Heart right ventricle (tissue), 16 donors: Measurements from ENCODE around the gene SBF2. TPM values are rescaled to one million over a fixed set of nuclear protein-coding genes. Genes with fewer than 3 reads are reported as not detected.

Experiments used
- ATAC-seq, 8 donors: fragments of 200-7000 bp; cut with Tn5 transposase; one replicate each; pipeline ENCODE4 v1.9.1; 2020; ENCODE audit warnings: mild to moderate bottlenecking in 8 of 8, moderate library complexity in 8 of 8, moderate number of reproducible peaks in 1 of 8
- DNase-seq, 2 donors: peaks; one replicate each; pipeline ENCODE4 v3.0.0-alpha.2; 2020
- H3K27ac ChIP-seq, 10 donors: fragments of 200-600 bp; sonication (generic) in 2 of 10; one replicate each; pipeline versions ENCODE4 v1.5.0 to v1.8.0; 2020 to 2022; ENCODE audit warnings: mild to moderate bottlenecking in 3 of 10
- H3K27me3 ChIP-seq, 7 donors: fragments of 200-600 bp; one replicate each; pipeline ENCODE4 v1.8.0; 2021 to 2022; ENCODE audit warnings: mild to moderate bottlenecking in 2 of 7
- H3K36me3 ChIP-seq, 9 donors: fragments of 200-600 bp; sonication (generic) in 1 of 9; one replicate each; pipeline versions ENCODE4 v1.5.0 to v1.8.0; 2020 to 2022; ENCODE audit warnings: mild to moderate bottlenecking in 2 of 9
- H3K4me1 ChIP-seq, 9 donors: fragments of 200-600 bp; sonication (generic) in 1 of 9; one replicate each; pipeline versions ENCODE4 v1.5.0 to v1.8.0; 2020 to 2022; ENCODE audit warnings: mild to moderate bottlenecking in 4 of 9
- H3K4me3 ChIP-seq, 10 donors: fragments of 200-600 bp; sonication (generic) in 2 of 10; one replicate each; pipeline versions ENCODE4 v1.5.0 to v1.8.0; 2020 to 2022; ENCODE audit warnings: mild to moderate bottlenecking in 7 of 10, moderate library complexity in 2 of 10
- H3K9me3 ChIP-seq, 11 donors: fragments of 200-600 bp in 10 of 11; sonication (generic) in 2 of 11; one replicate each; pipeline versions ENCODE4 v1.5.0 to v1.8.0; 2013 to 2022; ENCODE audit warnings: mild to moderate bottlenecking in 2 of 11, control low read depth in 1 of 11, moderate library complexity in 1 of 11
- CTCF ChIP-seq, 9 donors: fragments of 200-600 bp; sonication (generic) in 2 of 9; IDR thresholded peaks; one replicate each; pipeline versions ENCODE4 v1.5.0 to v1.8.0; 2021 to 2022; ENCODE audit warnings: antibody characterized with exemption in 9 of 9, mild to moderate bottlenecking in 5 of 9, moderate library complexity in 1 of 9
- WGBS, 2 donors: extraction: QIAGEN DNeasy Blood & Tissue Kit; methylation state at CpG; one replicate each; pipeline ENCODE4 v1.1.7; 2013; ENCODE audit warnings: inconsistent platforms in 1 of 2; 5-methylcytosine and 5-hydroxymethylcytosine counted together
- intact Hi-C, 10 donors: fragments of 100-400 bp; cut with DNase I; formaldehyde crosslinking; loops; one replicate each; pipeline versions ENCODE4 v1.11.1 to v1.14.2; 2022
- polyA plus RNA-seq, 2 donors: library from polyadenylated mRNA; stranded (reverse); fragments of 200-250 nt; gene quantifications; one replicate each; pipeline ENCODE4 v1.2.3, GENCODE V29; 2013
- total RNA-seq, 10 donors: library from RNA; stranded (reverse); fragmentation: NEBNext Ultra II Directional in 3 of 10; extraction: Animal tissue kit (Norgen Biotek cat#: 25700) in 3 of 10; gene quantifications; one replicate each; pipeline versions ENCODE4 v1.2.1 to v1.2.4, GENCODE V29; 2021 to 2023
- donor health status: Arrhythmogenic right ventricular cardiomyopathy.
- donor health status: ischemic (EF 13 %, LVEDD 7.1; RV severe dilation, severe dysfunction).
- donor health status: healthy with polysubstance abuse.
- donor health status: DM: no; HTN: yes; CAD: no.
- donor health status: DM: no; HTN: no; CAD: no.
- donor health status: ischemic (EF 25% LVEDD 6.9; RV normal size, moderate dysfunction).
- donor health status: ischemic (EF 25% LVEDD 5.7; RV mildly dilated, moderate dysfunction).
- donor health status: healthy.
- donor health status: DM: yes; HTN: yes; CAD: no.
- donor health status: Ischemic cardiomyopathy.
- donor health status: ischemic (EF 35%, LVEDD 5.7; RV mildly dilated, moderate dysfunction).
- donor health status: nonischemic (EF 11% LVEDD 7.7; RV severe dilation, severe dysfunction).
- donor health status: DM: yes; HTN: yes; CAD: no.
- donor health status: PGD.
- donor health status: ischemic (EF 29% LVEDD 5.4; RV normal size, mild dysfunction).
- donor health status: nonischemic (EF 23%, LVEDD 6.1; RV moderate dilation, normal function).

SBF2 gene
- total and polyA plus RNA-seq, 12 donors, result 8.9 to 27.1 (median 21.2) TPM

- DNase-seq (no peak), ATAC-seq (no peak)
- intact Hi-C loops, result no loop called here
- Histone ChIP-seq H3K4me1 (peaks cover 0 to 13% (median 10%) of the 10 kb centered on the region in 9 donors), H3K4me3 (no peak overlapping the region), H3K36me3 (peaks cover 0 to 24% (median 4%) of the 10 kb centered on the region in 9 donors), H3K9me3 (peaks cover 0 to 4% (median 0%) of the 10 kb centered on the region in 11 donors), H3K27me3 (no peaks in the 10 kb centered on the region), H3K27ac (no peak overlapping the region)
- TF ChIP-seq CTCF (IDR thresholded peaks at IDR 0.05), result no peak
- WGBS, 2 donors, result 75 to 79% methylated on average over 6 of the region's 6 CpGs
Measured at GRCh38 chr11:9982127-9982795, 311.8 kb downstream of the SBF2 start.

- Histone ChIP-seq H3K27me3 (no peaks in the 10 kb centered on the region), H3K4me1 (peaks cover 0 to 16% (median 11%) of the 10 kb centered on the region in 9 donors), H3K27ac (no peak overlapping the region), H3K9me3 (no peaks in the 10 kb centered on the region), H3K4me3 (no peak overlapping the region), H3K36me3 (peaks cover 0 to 23% (median 4%) of the 10 kb centered on the region in 9 donors)
- 93 to 95% methylated on average over 1 of the region's 1 CpG for WGBS, 2 donors
- intact Hi-C loops, result no loop called here
- ATAC-seq (no peak), DNase-seq (no peak)
- no peak for TF ChIP-seq CTCF (IDR thresholded peaks at IDR 0.05)
Measured at GRCh38 chr11:9980931-9981330, 313.1 kb downstream of the SBF2 start.

- Histone ChIP-seq H3K9me3 (no peaks in the 10 kb centered on the region), H3K27ac (peak overlapping the region in 2 of 10 donors; percentile 18 to 46), H3K27me3 (no peaks in the 10 kb centered on the region), H3K4me3 (no peak overlapping the region), H3K4me1 (peaks cover 0 to 25% (median 13%) of the 10 kb centered on the region in 9 donors), H3K36me3 (peaks cover 0 to 15% (median 0%) of the 10 kb centered on the region in 9 donors)
- no peak for DNase-seq
- no peak for TF ChIP-seq CTCF (IDR thresholded peaks at IDR 0.05)
- no peak for ATAC-seq
- intact Hi-C loops, result loop anchor here in 4 of 10 donors (5.0 to 10.0 kb wide), 5 partner anchors 113 to 443 kb away; partner anchors contain the start of gene ADM (in 3 of the 4)
- 65 to 81% methylated on average over 1 of the region's 1 CpG for WGBS, 2 donors
Measured at GRCh38 chr11:9977554-9977953, 316.5 kb downstream of the SBF2 start.

GRCh38 chr11:9974375-9974774 lies 319.6 kb downstream of the SBF2 start:
- H3K9me3 ChIP-seq, result no peaks in the 10 kb centered on the region
- DNase-seq (no peak), ATAC-seq (no peak)
- TF ChIP-seq CTCF (IDR thresholded peaks at IDR 0.05), result no peak
- H3K27ac ChIP-seq, result no peak overlapping the region
- intact Hi-C loops, result loop anchor here (2.0 to 10.0 kb wide), 10 partner anchors 110 to 440 kb away; partner anchors contain the start of gene ADM (in 7 of the 10)
- WGBS, 2 donors, result 94 to 95% methylated on average over 8 of the region's 8 CpGs
- H3K4me3 ChIP-seq, result no peak overlapping the region
- H3K36me3 ChIP-seq, result peaks cover 0 to 15% (median 0%) of the 10 kb centered on the region in 9 donors
- peaks cover 0 to 25% (median 19%) of the 10 kb centered on the region in 9 donors for H3K4me1 ChIP-seq
- no peaks in the 10 kb centered on the region for H3K27me3 ChIP-seq
